HepG2 (cell line): ENCODE data around the gene FGGY. TPM values are rescaled to one million over a fixed set of nuclear protein-coding genes. Genes with fewer than 3 reads are reported as not detected.
A peak's percentile ranks its signal among the peaks of the same experiment; 100 is the strongest.

Experiments
- ATAC-seq: fragments of 200-7000 bp; cut with Tn5 transposase; 3 replicates; pipeline ENCODE4 v1.9.1; 2020; ENCODE audit warnings: mild to moderate bottlenecking, moderate library complexity
- BruUV-seq: library from RNA; stranded (reverse); fragments of 400-500 nt; replicated peaks from 2 replicates; lab custom pipeline; 2021; lab: Mats Ljungman, UMichigan
- CTCF ChIA-PET: fragments of 300-600 bp; formaldehyde crosslinking; extraction: SDS; loops from one replicate; lab custom pipeline; 2021; ENCODE audit warnings: low total read pairs, inconsistent platforms, low intra/inter-chr PET ratio; lab: Yijun Ruan, JAX
- POLR2A ChIA-PET: fragments of 350-600 bp; sonication (Branson Sonifier 250); formaldehyde crosslinking; loops from one replicate; lab custom pipeline; 2020; ENCODE audit warnings: antibody characterized with exemption, inconsistent platforms; lab: Yijun Ruan, JAX
- DNase-seq: peaks from one replicate; pipeline ENCODE4 v3.0.0-alpha.2; 2015; ENCODE audit warnings: low spot score
- FAIRE-seq: peaks from 3 replicates; lab custom pipeline; 2011; peaks lifted over from hg19 to GRCh38; lab: Jason Lieb, UNC
- H2AFZ ChIP-seq: one replicate; pipeline ENCODE4 v1.6.1; 2011; ENCODE audit warnings: low read length, inconsistent platforms
- H3K27ac ChIP-seq: fragments of 300-600 bp; 3 replicates; pipeline ENCODE4 v1.8.0; 2011; ENCODE audit warnings: mixed run types, mild to moderate bottlenecking, mixed read lengths, low read length, inconsistent platforms; ENCODE audit not compliant: insufficient read depth; ENCODE audit errors: extremely low read length
- H3K27me3 ChIP-seq, 2 experiments: fragments of 200-600 bp in 1 of 2; 2 replicates in 1 of 2; 3 replicates in 1 of 2; pipeline versions ENCODE4 v1.6.0 to v1.8.0; 2011; ENCODE audit warnings: low read length in 2 of 2, mild to moderate bottlenecking in 2 of 2, moderate library complexity in 2 of 2, inconsistent platforms in 1 of 2; ENCODE audit not compliant: insufficient read depth in 2 of 2, control insufficient read depth in 1 of 2
- H3K36me3 ChIP-seq, 2 experiments: fragments of 200-600 bp in 1 of 2; replicated peaks in 1 of 2; 2 replicates in 1 of 2; 3 replicates in 1 of 2; pipeline versions ENCODE4 v1.5.1 to v1.8.0; 2011; ENCODE audit warnings: low read length in 2 of 2, inconsistent platforms in 1 of 2; ENCODE audit not compliant: insufficient read depth in 2 of 2, control insufficient read depth in 1 of 2
- H3K4me1 ChIP-seq: 2 replicates; pipeline ENCODE4 v1.5.1; 2012; ENCODE audit warnings: low read length, inconsistent platforms; ENCODE audit not compliant: insufficient read depth
- H3K4me2 ChIP-seq: 2 replicates; pipeline ENCODE4 v1.6.0; 2011; ENCODE audit warnings: low read depth, low read length, inconsistent platforms
- H3K4me3 ChIP-seq, 3 experiments: fragments of 200-600 bp in 1 of 3; sonication (generic), shearing (Covaris generic) in 1 of 3; replicated peaks in 1 of 3; 2 replicates each; pipeline ENCODE4 v1.5.1; 2011 to 2016; ENCODE audit warnings: low read length in 3 of 3, inconsistent platforms in 2 of 3, low read depth in 2 of 3, mild to moderate bottlenecking in 2 of 3, control low read depth in 1 of 3, mixed read lengths in 1 of 3; ENCODE audit not compliant: insufficient read depth in 1 of 3
- H3K79me2 ChIP-seq: one replicate; pipeline ENCODE4 v1.6.1; 2011; ENCODE audit warnings: low read length, inconsistent platforms; ENCODE audit not compliant: insufficient read depth
- H3K9ac ChIP-seq: 2 replicates; pipeline ENCODE4 v1.6.0; 2011; ENCODE audit warnings: mild to moderate bottlenecking, low read depth, low read length, inconsistent platforms; ENCODE audit not compliant: insufficient read depth
- H3K9me3 ChIP-seq: 2 replicates; pipeline ENCODE4 v1.5.1; 2012; ENCODE audit warnings: mild to moderate bottlenecking, low read length
- H4K20me1 ChIP-seq: 2 replicates; pipeline ENCODE4 v1.6.0; 2011; ENCODE audit warnings: inconsistent platforms, mild to moderate bottlenecking, low read length, moderate library complexity; ENCODE audit not compliant: insufficient read depth
- CREB3 ChIP-seq: sonication (generic); formaldehyde crosslinking; IDR thresholded peaks from 2 replicates; pipeline ENCODE4 v1.5.0; 2020; ENCODE audit warnings: missing genetic modification reagents
- DNMT1 ChIP-seq: sonication (generic); formaldehyde crosslinking; IDR thresholded peaks from 2 replicates; pipeline ENCODE4 v1.5.1; 2020; ENCODE audit warnings: mild to moderate bottlenecking, missing genetic modification reagents
- ESRRA ChIP-seq: sonication (generic); formaldehyde crosslinking; IDR thresholded peaks from 2 replicates; pipeline ENCODE4 v1.5.1; 2020; ENCODE audit warnings: mild to moderate bottlenecking, low read depth, missing genetic modification reagents
- IRX3 ChIP-seq: sonication (generic); formaldehyde crosslinking; IDR thresholded peaks from 2 replicates; pipeline ENCODE4 v1.8.1; 2023; ENCODE audit warnings: mild to moderate bottlenecking, low read depth, missing genetic modification reagents, borderline replicate concordance
- NKX3-1 ChIP-seq: sonication (generic); formaldehyde crosslinking; IDR thresholded peaks from 2 replicates; pipeline ENCODE4 v1.5.0; 2020; ENCODE audit warnings: missing genetic modification reagents
- SMC3 ChIP-seq: IDR thresholded peaks from 2 replicates; pipeline ENCODE4 v1.6.1; 2011; ENCODE audit warnings: low read length, improper control_type of control experiment
- STAG1 ChIP-seq: sonication (generic); formaldehyde crosslinking; IDR thresholded peaks from 2 replicates; pipeline ENCODE4 v1.4.0; 2020; ENCODE audit warnings: missing genetic modification reagents
- TIGD3 ChIP-seq: sonication (generic); formaldehyde crosslinking; IDR thresholded peaks from 2 replicates; pipeline ENCODE4 v1.5.1; 2020; ENCODE audit warnings: mild to moderate bottlenecking, missing genetic modification reagents, borderline replicate concordance
- ZBTB21 ChIP-seq: sonication (generic); formaldehyde crosslinking; IDR thresholded peaks from 2 replicates; pipeline ENCODE4 v1.4.0; 2020; ENCODE audit warnings: missing genetic modification reagents
- ZC3H4 ChIP-seq: sonication (generic); formaldehyde crosslinking; IDR thresholded peaks from 2 replicates; pipeline ENCODE4 v1.4.0; 2020; ENCODE audit warnings: missing genetic modification reagents, borderline replicate concordance
- ZFP90 ChIP-seq: sonication (generic); formaldehyde crosslinking; IDR thresholded peaks from 2 replicates; pipeline ENCODE4 v1.8.0; 2022; ENCODE audit warnings: missing genetic modification reagents, mild to moderate bottlenecking, inconsistent platforms, borderline replicate concordance
- ZNF333 ChIP-seq: sonication (generic); formaldehyde crosslinking; IDR thresholded peaks from 2 replicates; pipeline ENCODE4 v1.4.0; 2020; ENCODE audit warnings: mild to moderate bottlenecking, missing genetic modification reagents, borderline replicate concordance
- ZNF513 ChIP-seq: sonication (generic); formaldehyde crosslinking; conservative IDR thresholded peaks from 2 replicates; pipeline ENCODE4 v1.5.0; 2020; ENCODE audit warnings: missing genetic modification reagents
- WGBS: methylation state at CpG from one replicate; pipeline ENCODE4 v1.1.6; 2017; ENCODE audit warnings: low lambda C conversion rate; 5-methylcytosine and 5-hydroxymethylcytosine counted together
- in situ Hi-C: cut with HindIII; loops from 2 replicates; pipeline ENCODE4 v1.10.0; 2017; ENCODE audit warnings: low pct_unique_long_range_greater_than_20kb; ENCODE audit not compliant: extremely low pct_ligation_motif_present
- intact Hi-C: fragments of 100-400 bp; cut with micrococcal nuclease; formaldehyde crosslinking; loops from one replicate; pipeline ENCODE4 v1.10.0; 2022; ENCODE audit not compliant: unreplicated experiment
- polyA plus RNA-seq, 8 experiments: library from polyadenylated mRNA; depleted of rRNA in 3 of 8; stranded (reverse) in 7 of 8; unstranded in 1 of 8; fragments of >200 nt; fragmentation: Illumina TruSeq in 4 of 8; extraction: Trizol in 4 of 8; gene quantifications; 2 replicates each; pipeline versions ENCODE4 v1.2.1 to v1.2.3, GENCODE V29; 2011 to 2016; ENCODE audit warnings: low read depth in 4 of 8, missing spikeins in 1 of 8, mixed read lengths in 1 of 8; ENCODE audit not compliant: insufficient read depth in 1 of 8
- total RNA-seq, 5 experiments: library from RNA; depleted of rRNA; stranded (reverse); fragments of >200 nt; fragmentation: Illumina TruSeq; extraction: Trizol; gene quantifications; 2 replicates each; pipeline ENCODE4 v1.2.3, GENCODE V29; 2016; ENCODE audit warnings: low read depth in 1 of 5

Gene FGGY
- total and polyA plus RNA-seq, 2 of the 13 experiments (the other 11 are each of a cell fraction or from before 2014, with no cell fraction given): 15.7 to 27.5 TPM

GRCh38 chr1:59568158-59568935 lies 271.5 kb downstream of the FGGY start:
- Histone ChIP-seq H3K36me3 (no peaks in the 10 kb centered on the region), H3K27ac (no peak overlapping the region), H3K4me3 (no peak overlapping the region), H3K4me2 (no peak overlapping the region), H3K4me1 (peaks cover 27% of the 10 kb centered on the region), H2AFZ (no peak overlapping the region), H3K27me3 (no peaks in the 10 kb centered on the region), H4K20me1 (no peaks in the 10 kb centered on the region), H3K9ac (no peak overlapping the region), H3K79me2 (no peaks in the 10 kb centered on the region), H3K9me3 (no peaks in the 10 kb centered on the region)
- in situ Hi-C loops (no loop called here), intact Hi-C loops (no loop called here)
- 92% methylated on average over 6 of the region's 6 CpGs for WGBS
- ATAC-seq: no peak
- CTCF ChIA-PET: no interaction called here
- no peak for DNase-seq
- no peak for FAIRE-seq
- TF ChIP-seq ZFP90 (no peak), ZC3H4 (CRISPR knock-in tag) (no peak), STAG1 (peak; percentile 53), IRX3 (CRISPR knock-in tag) (no peak), CREB3 (CRISPR knock-in tag) (no peak), SMC3 (peak; percentile 32; the same call in 1 of the 2 replicates), NKX3-1 (CRISPR knock-in tag) (no peak)
- POLR2A ChIA-PET: no interaction called here
- BruUV-seq: no TSS peak

GRCh38 chr1:59569198-59569597 lies 272.3 kb downstream of the FGGY start:
- H3K9ac ChIP-seq: no peak overlapping the region
- H4K20me1 ChIP-seq: no peaks in the 10 kb centered on the region
- no peak overlapping the region for H2AFZ ChIP-seq
- DNase-seq: no peak
- FAIRE-seq: no peak
- ChIA-PET POLR2A (no interaction called here), CTCF (no interaction called here)
- H3K4me3 ChIP-seq: no peak overlapping the region
- peaks cover 27% of the 10 kb centered on the region for H3K4me1 ChIP-seq
- no peaks in the 10 kb centered on the region for H3K79me2 ChIP-seq
- H3K27me3 ChIP-seq: no peaks in the 10 kb centered on the region
- no peak overlapping the region for H3K4me2 ChIP-seq
- peaks cover 0 to 2% of the 10 kb centered on the region in 2 experiments; a peak in 1 of 5 replicates for H3K36me3 ChIP-seq
- no peak overlapping the region for H3K27ac ChIP-seq
- in situ Hi-C loops (no loop called here), intact Hi-C loops (no loop called here)
- WGBS: 92% methylated on average over 2 of the region's 2 CpGs
- no TSS peak for BruUV-seq
- no peak for ATAC-seq
- H3K9me3 ChIP-seq: peaks cover 7% of the 10 kb centered on the region
- TF ChIP-seq ZBTB21 (CRISPR knock-in tag) (no peak), DNMT1 (CRISPR knock-in tag) (no peak), TIGD3 (CRISPR knock-in tag) (no peak), ESRRA (CRISPR knock-in tag) (no peak), ZNF333 (no peak), ZNF513 (CRISPR knock-in tag) (no peak)
